Prostate gland (tissue), 2 donors: Measurements from ENCODE around the gene MARF1.

Experiments used
- CTCF ChIP-seq, 4 experiments: fragments of 200-600 bp in 2 of 4; fragments of 450-650 bp in 2 of 4; sonication (generic) in 2 of 4; IDR thresholded peaks; 1 replicate in 3 of 4; 2 replicates in 1 of 4; pipeline ENCODE4 v1.5.1; 2016 to 2019; ENCODE audit warnings: antibody characterized with exemption in 4 of 4, mild to moderate bottlenecking in 2 of 4, moderate library complexity in 2 of 4
- POLR2A ChIP-seq: fragments of 450-650 bp; IDR thresholded peaks from one replicate; pipeline ENCODE4 v1.6.1; 2016; ENCODE audit warnings: antibody characterized with exemption, mild to moderate bottlenecking
- POLR2AphosphoS5 ChIP-seq: sonication (generic); formaldehyde crosslinking; IDR thresholded peaks from one replicate; pipeline ENCODE4 v1.6.1; 2017; ENCODE audit warnings: antibody characterized with exemption

- TF ChIP-seq POLR2AphosphoS5 (no peak), CTCF (IDR thresholded peaks at IDR 0.05) (no peak), POLR2A (no peak)
Measured at GRCh38 chr16:15593235-15593634, 49.7 kb downstream of the MARF1 start.
